ENCODE data around the gene SPC24.
"Not testable (repeated sequence)": the region's sequence is repeated elsewhere in the genome, so short reads cannot be mapped to it uniquely, and the experiment has no call there.

SPC24 gene

DNA sequence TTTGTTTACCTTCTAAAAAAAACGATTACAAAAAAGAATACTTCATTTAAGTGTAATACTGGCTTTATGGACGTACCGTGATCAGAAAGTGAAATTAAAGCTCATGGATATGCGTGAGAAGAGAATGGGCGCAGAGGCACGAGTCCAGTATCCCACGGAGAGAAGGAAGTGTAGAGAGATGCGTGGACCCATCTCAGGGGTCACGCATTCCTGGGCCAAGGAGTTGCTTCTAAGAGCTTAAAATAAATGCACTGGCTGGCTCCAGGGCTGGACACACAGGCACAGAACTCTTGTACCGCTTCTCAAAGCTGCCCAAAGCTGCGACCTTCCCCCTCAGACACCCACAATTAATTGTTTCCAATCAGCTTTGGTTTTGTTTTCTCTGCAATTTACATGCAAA, 8.7 kb upstream of the SPC24 start:
- DNase-seq, result no peak

DNA sequence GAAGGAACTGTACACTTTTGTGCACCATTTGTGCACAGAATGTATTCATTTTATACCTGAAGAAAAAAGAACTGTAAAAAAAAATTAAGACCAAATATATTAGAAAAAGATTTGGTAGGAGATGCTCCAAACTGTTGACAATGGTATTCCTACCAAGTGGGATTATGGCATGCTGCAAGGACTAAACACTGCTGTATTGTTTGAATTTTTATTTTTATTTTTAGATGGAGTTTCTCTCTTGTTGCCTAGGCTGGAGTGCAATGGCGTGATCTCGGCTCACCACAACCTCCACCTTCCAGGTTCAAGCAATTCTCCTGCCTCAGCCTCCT, 4.8 kb upstream of the SPC24 start:
- DNase-seq, result not testable (repeated sequence)

DNA sequence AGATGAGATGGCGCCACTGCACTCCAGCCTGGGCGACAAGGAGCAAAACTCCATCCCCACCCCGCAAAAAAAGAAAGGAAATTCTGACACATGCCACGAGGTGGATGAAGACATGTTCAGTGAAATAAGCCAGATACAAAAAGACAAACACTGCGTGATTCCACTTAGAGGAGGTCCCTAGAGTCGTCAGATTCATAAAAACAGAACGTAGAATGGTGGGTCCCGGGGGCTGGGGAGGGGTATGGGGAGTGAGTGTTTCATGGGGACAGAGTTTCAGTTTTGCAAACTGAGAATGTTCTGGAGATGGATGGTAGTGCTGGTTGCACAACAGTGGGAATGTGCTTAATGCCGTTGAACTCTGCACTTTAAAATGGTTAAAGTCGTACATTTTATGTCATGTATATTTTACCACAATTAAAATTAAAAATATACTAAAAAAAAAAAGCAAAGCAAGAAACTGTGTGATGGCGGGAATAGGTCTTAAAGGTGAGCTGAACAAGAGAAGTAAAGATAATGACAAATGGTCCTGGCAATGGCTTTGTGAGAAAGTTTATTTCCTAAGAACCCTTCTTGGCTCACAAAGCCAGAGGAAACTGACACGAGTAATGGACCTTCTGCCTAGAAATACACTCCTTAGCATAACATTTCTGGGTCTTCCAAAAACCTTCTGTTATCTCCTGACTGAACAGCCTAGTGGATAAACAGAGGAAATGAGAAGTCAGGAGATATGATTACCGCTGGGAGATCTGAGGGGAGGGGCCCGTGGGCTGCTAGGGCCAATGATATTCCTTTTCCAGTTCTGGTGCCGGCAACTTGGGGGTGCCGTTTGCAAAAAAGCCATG, 4.2 kb upstream of the SPC24 start:
- no peak for DNase-seq

DNA sequence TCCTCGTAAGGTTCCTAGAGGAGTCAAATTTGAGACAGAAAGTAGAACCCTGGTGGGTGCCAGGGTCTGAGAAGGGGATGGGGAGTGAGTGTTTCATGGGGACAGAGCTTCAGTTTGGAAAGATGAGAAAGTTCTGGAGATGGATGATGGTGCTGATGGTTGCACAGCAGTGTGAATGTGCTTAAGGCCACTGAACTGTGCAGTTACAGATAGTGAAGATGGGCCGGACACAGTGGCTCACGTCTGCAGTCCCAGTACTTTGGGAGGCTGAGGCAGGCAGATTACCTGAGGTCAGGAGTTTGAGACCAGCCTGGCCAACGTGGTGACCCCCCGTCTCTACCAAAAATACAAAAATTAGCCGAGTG, 917 bp downstream of the SPC24 start:
- no peak for DNase-seq

DNA sequence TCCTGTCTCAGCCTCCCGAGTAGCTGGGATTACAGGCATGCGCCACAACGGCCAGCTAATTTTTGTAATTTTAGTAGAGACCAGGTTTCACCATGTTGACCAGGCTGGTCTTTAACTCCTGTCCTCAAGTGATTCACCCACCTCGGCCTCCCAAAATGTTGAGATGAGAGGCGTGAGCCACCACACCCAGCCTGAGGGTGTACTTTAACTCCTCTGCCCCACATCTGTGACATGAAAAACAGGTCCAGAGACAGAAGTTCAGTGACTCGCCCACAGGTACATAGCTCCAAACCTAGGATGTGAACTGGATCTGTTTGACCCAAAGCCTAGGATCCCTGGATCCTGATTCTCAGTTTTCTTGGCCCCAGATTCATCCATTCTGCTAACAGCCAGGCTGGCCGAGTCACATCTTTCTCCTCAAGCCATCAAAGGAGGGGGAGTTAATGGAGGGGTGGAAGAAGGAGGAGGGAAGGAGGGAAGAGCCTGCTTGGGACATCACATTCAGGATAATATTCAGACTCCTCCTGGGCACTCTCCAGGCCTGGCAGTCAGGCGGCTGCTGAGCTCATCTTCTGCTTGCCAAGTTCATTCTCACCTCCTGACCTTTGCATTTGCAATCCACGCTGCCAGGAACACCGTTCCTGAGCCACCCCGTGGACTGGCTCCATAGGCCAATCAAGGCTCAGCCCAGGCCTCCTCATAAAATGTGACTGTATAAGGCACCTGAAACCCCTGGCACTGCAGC, 3.1 kb downstream of the SPC24 start:
- DNase-seq, result no peak

DNA sequence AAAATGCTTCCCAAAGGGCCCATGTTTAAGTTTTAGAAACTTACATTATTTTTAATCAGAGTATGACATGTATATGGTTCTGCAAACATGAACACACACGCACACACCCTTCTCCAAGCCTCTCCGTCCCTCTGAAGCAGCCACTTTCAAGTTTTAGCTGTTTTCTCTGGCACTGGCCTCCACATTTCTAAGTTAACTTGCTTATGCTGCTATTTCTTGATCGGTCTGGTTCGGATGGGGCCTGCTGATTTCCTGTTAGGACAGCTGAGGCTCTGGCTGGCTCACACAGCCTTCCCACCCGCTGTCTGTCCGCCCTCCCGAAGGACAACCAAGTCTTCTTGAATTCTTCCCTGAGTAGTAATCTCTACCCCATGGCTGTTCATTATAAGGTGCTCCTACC, 4.4 kb downstream of the SPC24 start:
- no peak for DNase-seq

DNA sequence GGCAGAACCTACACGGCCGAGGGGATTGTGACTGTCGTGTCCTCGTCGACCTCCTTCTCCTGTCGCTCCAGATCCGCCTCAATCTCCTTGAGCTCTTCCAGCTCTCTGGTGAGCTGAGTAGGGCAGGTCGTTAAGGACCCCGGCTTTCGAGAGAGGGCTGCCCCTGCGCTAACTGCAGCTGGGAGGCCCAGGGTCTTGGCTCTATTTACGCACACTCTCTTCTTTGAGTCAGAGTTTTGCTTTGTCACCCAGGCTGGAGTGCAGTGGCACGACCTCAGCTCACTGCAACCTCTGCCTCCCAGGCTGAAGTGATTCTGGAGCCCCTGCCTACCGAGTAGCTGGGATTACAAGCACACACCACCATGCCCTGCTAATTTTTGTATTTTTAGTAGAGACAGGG, 7.6 kb downstream of the SPC24 start:
- DNase-seq, result no peak

DNA sequence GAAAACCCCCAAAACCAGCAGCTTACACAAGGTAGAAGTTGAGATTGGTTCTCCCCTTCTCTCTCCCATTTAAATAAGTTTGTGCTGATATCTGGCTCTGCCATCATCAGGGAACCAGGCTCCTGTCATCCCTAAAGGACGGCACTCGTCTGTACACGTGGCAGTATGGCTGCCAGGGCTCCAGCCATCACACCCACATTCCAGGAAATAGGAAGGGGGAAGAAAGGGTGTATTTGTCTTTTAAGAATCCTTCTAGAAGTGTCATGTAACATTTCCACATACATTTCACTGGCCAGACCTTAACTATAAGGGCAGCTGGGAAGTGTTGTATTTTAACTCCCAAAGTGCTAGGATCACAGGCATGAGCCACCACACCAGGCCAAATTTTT, 10.1 kb downstream of the SPC24 start:
- no peak for DNase-seq

DNA sequence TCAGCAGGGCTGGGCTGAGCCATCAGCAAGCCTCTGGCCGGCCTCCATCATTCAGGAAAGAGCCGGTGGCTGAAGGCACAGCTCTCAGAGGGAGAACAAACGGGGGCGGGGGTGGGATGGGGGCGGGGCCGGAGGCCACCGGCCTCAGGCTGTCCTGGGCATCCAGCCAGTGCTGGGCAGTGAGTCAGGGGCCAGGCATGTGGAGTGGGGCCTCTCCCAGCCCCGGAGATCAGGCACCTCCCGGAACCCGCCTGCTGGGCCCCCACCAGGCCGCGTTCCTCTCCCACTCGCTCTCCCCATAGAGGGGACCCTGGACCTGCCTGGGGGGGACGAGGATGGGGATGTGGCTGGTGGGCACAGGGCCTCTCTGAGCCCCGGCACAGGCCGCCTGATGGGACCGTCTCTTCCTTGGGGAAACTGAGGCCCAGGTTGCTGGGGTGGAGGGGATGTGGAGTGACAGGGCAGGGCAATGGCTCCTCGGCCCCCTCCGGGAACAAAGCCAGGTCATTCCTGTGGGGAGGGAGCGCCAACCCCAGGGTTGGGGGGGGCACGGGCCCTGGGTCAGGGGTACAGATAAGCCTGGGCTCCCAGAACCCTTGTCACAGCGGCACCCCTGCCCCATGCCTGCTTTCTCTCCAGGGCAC, 12.9 kb downstream of the SPC24 start:
- peak; percentile 56 for DNase-seq

DNA sequence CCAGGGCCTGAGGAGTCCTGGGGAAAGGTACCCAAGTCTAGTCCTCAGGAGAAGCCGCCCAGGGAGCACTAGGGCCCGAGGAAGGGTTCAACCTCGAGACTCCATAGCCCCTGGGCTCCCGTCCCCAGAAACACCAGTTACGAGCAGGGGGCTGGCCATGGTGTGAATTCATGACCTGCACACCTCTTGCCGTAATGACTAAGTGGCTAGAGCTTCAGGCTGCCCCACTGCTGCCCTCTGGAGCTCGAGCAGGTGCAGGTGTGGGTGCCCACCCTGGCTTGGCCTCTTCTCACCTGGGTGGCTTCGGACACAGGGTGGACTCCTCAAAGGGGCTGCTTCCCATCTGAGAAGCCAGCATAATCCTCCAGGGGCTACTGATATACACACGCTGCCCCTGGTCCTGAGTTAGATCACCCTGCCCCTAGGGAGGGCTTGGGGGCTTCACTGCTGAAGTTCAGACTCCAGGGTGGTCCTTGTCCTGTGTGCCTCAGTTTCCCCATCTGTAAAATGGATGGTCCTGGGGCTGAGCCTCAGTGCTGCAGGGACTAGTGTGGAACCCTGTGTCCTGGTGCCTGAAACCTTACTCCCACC, 13.6 kb downstream of the SPC24 start:
- no peak for DNase-seq

DNA sequence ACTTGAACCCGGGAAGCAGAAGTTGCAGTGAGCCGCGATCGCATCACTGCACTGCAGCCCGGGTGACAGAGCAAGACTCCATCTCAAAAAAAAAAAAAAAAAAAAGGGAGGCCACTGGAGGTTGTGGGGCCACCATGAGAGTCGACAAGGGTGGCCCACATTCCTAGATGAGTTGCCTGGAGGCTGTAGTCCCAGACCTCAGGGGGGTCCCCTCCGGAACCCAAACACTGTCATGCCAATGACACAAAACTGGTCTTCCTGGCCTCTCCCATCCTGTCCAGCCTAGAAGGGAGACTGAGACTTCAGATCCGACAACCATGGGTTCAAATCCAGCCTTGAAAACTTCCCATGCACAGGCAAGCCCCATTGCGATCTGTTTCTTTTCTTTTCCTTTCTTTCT, 14.7 kb downstream of the SPC24 start:
- no peak for DNase-seq

DNA sequence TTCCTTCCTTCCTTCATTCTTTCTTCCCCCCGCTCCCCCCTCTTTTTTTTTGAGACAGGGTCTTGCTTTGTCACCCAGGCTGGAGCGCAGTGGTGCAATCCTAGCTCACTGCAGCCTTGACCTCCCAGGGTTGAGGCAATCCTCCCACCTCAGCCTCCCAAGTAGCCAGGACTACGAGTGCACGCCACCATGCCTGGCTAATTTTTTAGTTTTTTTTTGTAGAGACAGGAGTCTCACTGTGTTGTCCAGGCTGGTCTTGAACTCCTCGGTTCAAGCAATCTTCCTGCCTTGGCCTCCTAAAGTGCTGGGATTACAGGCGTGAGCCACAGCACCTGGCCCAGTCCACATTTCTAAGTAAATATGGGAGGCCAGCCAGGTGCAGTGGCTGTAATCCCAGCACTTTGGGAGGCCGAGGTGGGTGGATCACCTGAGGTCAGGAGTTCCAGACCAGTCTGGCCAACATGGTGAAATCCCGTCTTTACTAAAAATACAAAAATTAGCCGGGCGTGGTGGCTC, 15.5 kb downstream of the SPC24 start:
- not testable (repeated sequence) for DNase-seq

DNA sequence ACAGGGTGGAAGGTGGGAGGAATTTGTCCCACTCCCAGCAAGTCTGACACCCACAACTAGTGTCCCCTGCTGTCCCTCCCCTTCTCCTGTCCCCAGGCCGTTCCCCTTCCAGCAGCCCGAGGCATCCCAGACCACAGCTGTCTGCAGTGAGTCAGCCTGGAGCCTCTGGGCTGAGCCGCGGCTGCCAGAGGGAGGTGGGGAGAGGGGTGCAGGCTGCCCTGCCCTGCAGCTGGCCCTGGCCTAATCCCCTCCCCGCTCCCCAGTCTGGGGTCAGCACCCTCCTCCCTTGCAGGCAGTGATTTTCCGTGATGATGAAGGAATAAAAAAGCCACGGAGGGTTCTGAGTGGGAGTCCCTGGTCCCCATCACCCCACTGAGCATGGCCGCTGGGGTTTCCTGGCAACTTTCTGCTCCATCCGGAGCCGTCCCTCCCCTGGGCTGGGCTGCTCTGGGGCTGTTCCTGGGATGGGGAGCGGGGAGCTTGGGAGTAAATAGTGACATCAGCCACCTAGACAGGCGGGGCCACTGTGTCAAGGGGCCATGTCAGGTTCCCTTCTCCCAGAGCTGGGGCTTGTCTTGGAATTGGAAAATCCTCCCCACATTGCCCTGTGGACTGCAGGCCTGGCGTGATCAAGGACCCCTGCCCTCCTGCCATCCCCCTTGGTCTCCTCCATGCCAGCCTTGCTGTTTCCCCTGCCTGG, 16.8 kb downstream of the SPC24 start:
- no peak for DNase-seq

DNA sequence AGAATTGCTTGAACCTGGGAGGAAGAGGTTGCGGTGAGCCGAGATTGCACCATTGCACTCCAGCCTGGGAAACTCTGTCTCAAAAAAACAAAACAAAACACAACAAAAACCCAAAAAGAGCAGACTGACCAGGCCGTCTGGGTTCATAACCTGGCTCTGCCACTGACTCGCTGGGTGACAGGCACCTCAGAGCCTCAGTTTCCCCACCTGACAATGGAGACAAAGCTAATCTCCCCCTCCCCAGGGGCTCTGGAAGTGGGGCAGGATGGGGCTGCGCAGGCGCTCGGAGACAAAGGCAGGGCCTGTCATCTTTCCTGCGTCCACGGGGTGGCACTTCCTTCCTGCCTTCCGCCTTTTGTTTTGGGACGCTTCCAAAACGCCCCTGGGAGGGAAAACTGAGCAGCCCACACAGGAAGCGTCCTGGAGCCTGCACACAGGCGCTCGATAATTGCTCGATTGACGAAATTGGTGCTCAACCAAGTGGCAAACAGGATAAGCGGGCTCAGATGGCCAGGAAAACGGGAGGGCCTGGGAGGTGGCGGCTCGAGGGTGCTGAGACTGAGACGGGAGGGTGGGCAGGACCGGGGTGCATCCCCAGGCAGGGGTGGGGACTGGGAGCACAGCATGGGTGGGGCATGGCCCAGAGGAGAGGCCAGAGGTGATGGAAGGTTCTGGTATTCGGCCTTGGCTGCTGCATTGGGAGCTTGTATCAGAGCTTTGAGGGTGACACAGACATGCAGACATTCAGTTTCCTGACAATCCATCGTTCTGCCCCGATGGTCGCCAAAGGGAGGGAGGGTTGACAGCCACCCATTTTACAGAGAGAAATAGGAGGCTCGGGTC, 17.8 kb downstream of the SPC24 start:
- peak; percentile 79 for DNase-seq

DNA sequence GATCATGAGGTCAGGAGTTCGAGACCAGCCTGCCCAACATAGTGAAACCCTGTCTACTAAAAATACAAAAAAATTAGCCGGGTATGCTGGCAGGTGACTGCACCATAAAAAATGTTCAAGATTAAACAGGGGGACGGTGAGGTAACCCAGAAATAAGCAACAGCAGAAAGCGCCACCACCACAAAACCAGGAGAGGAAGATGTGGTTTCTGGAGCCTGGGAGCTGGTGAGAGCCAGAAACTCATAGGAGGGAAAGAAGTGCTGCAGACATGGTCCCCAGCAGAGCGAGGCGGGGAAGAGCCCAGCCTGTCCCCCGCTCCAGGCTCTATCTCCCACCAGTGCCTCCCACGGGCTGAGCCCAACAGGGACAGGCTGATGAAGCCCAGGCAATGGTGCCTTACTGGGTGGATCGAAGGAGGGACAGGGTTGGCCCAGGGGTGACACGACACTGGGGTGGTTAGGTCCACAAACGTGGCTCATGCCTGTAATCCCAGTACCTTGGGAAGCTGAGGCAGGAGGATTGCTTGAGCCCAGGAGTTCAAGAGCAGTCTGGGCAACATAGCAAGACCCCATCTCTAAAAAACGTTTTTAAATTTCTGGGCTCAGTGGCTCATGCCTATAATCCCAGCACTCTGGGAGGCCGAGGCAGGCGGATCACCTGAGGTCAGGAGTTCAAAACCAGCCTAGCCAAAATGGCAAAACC, 19.0 kb downstream of the SPC24 start:
- DNase-seq, result no peak

DNA sequence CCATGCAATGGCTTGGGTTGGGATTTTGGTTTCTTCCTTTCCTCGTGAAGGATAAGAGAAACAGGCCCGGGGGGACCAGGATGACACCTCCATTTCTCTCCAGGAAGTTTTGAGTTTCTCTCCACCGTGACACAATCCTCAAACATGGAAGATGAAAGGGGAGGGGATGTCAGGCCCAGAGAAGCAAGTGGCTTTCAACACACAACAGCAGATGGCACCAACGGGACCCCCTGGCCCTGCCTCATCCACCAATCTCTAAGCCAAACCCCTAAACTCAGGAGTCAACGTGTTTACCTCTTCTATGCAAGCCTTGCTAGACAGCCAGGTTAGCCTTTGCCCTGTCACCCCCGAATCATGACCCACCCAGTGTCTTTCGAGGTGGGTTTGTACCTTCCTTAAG, 24.1 kb downstream of the SPC24 start:
- no peak for DNase-seq

DNA sequence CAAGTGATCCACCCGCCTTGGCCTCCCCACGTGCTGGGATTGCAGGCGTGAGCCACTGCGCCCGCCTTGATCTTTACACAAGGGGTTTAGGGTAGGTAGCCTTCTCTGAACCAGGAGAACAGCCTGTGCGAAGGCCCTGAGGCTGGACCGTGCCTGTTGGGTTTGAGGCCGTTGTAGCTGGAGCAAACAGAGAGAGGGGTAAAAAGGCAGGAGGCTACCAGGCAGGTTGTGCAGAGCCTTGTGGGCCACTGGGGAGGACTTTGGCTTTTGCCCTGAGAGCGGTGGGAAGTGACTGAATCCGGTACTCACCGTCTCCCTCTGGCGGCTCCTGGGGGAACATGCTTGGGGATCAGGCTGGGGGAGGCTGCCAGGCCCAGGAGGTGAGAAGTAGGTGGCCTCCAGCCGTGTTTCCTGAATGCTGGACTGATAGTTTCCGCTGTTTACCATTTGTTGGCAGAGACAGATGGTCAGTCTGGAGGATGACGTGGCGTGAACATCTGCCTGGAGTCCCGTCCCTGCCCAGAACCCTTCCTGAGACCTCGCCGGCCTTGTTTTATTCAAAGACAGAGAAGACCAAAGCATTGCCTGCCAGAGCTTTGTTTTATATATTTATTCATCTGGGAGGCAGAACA, 24.6 kb downstream of the SPC24 start:
- DNase-seq, result peak; percentile 36

DNA sequence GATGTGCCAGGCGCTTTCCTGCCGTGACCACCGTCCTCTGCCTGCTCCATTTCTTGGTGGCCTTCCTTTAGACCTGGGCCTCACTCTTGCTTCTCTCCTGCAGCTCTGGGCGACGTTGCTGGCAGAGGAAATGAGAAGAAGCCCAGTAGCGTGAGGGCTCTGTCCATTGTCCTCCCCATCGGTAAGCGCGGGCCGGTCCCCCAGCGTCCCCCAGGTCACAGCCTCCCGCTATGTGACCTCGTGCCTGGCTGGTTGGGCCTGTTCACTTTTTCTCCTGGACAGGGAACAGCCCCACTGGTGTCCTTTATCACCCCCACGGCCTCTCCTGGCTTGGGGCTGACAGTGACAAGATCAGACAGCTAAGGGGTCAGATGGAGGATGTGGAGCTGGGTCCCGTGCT, 27.7 kb downstream of the SPC24 start:
- no peak for DNase-seq

DNA sequence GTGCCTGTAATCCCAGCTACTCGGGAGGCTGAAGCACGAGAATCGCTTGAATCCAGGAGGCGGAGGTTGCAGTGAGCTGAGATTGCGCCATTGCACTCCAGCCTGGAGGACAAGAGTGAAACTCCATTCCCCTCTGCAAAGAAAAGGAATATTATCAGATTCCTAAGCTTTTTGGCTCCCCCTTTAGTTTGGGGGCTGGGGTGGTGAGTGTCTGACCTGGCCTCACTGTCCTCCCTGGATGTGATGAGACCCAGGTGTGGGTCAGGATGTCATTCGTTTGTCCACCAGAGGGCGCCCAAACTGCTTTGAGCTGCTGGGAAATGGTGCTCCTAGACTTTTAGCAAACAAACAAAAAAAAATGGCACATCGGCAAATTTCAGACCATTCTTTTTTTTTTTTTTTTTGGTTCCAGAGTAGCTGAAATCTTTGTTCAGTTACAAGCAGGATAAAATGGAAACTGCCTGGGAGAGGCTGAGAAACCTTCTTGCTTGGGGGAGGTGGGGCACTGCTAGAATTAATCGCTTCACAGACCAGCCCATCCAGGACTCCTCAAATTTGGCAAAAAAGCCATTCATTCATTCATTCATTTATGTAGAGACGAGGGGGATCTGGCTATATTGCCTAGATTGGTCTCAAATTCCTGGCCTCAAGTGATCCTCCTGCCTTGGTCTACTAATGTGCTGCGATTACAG, 29.4 kb downstream of the SPC24 start:
- DNase-seq, result peak; percentile 19

DNA sequence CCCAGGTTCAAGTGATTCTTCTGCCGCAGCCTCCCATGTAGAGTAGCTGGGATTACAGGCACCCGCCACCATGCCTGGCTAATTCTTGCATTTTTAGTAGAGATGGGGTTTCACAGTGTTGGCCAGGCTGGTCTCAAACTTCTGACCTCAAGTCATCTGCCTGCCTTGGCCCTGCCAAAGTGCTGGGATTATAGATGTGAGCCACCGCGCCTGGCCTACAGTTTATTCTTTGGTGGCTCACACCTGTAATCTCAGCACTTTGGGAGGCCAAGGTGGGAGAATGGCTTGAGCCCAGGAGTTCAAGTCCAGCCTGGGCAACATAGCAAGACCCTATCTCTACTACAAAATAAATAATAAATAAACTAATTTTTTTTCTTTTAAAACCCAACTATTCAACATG, 31.4 kb downstream of the SPC24 start:
- DNase-seq, result not testable (repeated sequence)

Data from NCI-H1092 treated with DMSO at 0.1 percent for 48 hours (cell line).